PFSK-1 (cell line): ENCODE measurements around the gene ATP6AP1.
A peak's percentile ranks its signal among the peaks of the same experiment; 100 is the strongest.

Experiments
- FOXP2 ChIP-seq: optimal IDR thresholded peaks from 2 replicates; pipeline ENCODE3; 2011; ENCODE audit warnings: borderline replicate concordance, control low read depth, inconsistent platforms; ENCODE audit not compliant: insufficient read depth; ENCODE audit errors: extremely low read length, extremely low read depth
- POLR2AphosphoS5 ChIP-seq: IDR thresholded peaks from 2 replicates; pipeline ENCODE4 v1.6.1; 2012; ENCODE audit warnings: low read depth, mild to moderate bottlenecking, control low read depth, low read length, moderate library complexity
- REST ChIP-seq, 2 experiments: IDR thresholded peaks; 2 replicates each; pipeline versions ENCODE4 v1.6.1 to v1.8.0; 2011 to 2012; ENCODE audit warnings: low read depth in 2 of 2, low read length in 2 of 2, control low read depth in 1 of 2, inconsistent platforms in 1 of 2, mild to moderate bottlenecking in 1 of 2, moderate library complexity in 1 of 2; ENCODE audit not compliant: insufficient read depth in 1 of 2
- SIN3A ChIP-seq: IDR thresholded peaks from 2 replicates; pipeline ENCODE4 v1.6.1; 2012; ENCODE audit warnings: mild to moderate bottlenecking, low read length, moderate library complexity, borderline replicate concordance; ENCODE audit not compliant: insufficient read depth
- TAF1 ChIP-seq: IDR thresholded peaks from 2 replicates; pipeline ENCODE4 v1.6.1; 2012; ENCODE audit warnings: low read length, control low read depth, borderline replicate concordance; ENCODE audit not compliant: insufficient read depth

Gene ATP6AP1

GRCh38 chrX:154397888-154398667 is 30.4 kb upstream of the ATP6AP1 start, which contains the start of gene RPL10:
Gene RPL10 (plus strand): TSS chrX:154398377. CDS start chrX:154398520, 143 bp downstream.
- TF ChIP-seq REST (IDR thresholded peaks at IDR 0.05; ENCODE audit: insufficient read depth in 1 of 2, low read depth in 2 of 2, low read length in 2 of 2) (no peak), SIN3A (no peak; the same call in 1 of the 2 replicates), POLR2AphosphoS5 (peak; percentile 98), FOXP2 (no peak), TAF1 (peak; percentile 100)

- TF ChIP-seq POLR2AphosphoS5: no peak
- TF ChIP-seq SIN3A: peak; percentile 45; the same call in 1 of the 2 replicates
- no peak for TF ChIP-seq REST (IDR thresholded peaks at IDR 0.05; ENCODE audit: insufficient read depth in 1 of 2, low read depth in 2 of 2, low read length in 2 of 2)
These were observed 29.6 kb upstream of the ATP6AP1 start for GRCh38 chrX:154398668-154399526.

- 0 out of 2 replicates have a peak, but pooled peaks have one; percentile 29 for TF ChIP-seq TAF1
- TF ChIP-seq POLR2AphosphoS5: peak; percentile 60
- TF ChIP-seq SIN3A: no peak
- no peak for TF ChIP-seq FOXP2
- no peak for TF ChIP-seq REST (IDR thresholded peaks at IDR 0.05; ENCODE audit: insufficient read depth in 1 of 2, low read depth in 2 of 2, low read length in 2 of 2)
These were observed 28.7 kb upstream of the ATP6AP1 start for GRCh38 chrX:154399527-154400368.

GRCh38 chrX:154401045-154401799 is 27.3 kb upstream of the ATP6AP1 start:
- TF ChIP-seq TAF1 (no peak), SIN3A (peak; percentile 91), POLR2AphosphoS5 (peak; percentile 99), FOXP2 (no peak), REST (IDR thresholded peaks at IDR 0.05; ENCODE audit: insufficient read depth in 1 of 2, low read depth in 2 of 2, low read length in 2 of 2) (no peak)
